HG02759 (cell line): ENCODE results near the gene PLS1.
"Not testable (repeated sequence)": the region's sequence is repeated elsewhere in the genome, so short reads cannot be mapped to it uniquely, and the experiment has no call there.

Experiments
- ATAC-seq: cut with Tn5 transposase; IDR thresholded peaks from one replicate; pipeline ENCODE4 v1.9.1; 2021; ENCODE audit warnings: mild to moderate bottlenecking, moderate library complexity; ENCODE audit not compliant: unreplicated experiment

PLS1 gene

DNA sequence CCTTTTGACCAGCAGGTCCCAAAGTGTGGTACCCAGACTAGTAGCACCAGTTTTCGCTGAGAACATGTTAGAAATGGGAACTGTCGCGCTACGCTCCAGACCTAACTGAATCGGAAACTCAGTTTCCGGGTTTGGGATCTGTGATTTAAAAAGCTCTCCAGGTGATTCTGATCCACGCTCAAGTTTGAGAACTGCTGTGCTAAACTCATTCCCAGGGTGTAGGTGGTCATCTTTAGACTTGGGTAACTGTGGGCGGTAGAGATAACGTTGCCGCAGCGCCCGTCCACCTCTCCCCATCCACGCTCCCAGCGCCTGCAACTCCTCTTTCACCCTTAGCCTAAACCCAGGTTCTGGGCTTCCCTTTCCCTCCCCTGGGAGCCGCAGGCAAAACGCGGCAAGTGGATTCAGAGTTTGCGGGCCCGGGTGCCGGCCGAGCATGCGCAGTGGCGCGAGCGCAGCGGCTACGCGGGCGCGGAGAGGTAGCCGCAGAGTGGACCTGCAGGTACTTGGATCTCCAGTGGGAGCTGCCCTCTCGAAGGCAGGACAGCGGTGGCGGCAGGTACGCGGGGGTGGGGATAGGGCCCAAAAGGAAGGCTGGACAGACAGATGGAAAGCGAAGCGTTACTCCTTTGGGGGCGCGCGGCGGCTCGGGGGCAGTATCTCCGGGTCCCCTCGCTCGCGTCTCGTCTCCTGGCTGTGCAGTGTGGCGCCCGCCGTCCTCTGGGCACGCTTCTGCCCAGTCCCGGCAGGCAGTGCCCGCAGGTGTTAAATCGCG is at the start of gene PLS1:
Gene PLS1 (plus strand): TSS at position 443 of the 775 bp plus-strand sequence. CDS start 67,845 bp downstream, outside the sequence.
- ATAC-seq: peak; percentile 89

DNA sequence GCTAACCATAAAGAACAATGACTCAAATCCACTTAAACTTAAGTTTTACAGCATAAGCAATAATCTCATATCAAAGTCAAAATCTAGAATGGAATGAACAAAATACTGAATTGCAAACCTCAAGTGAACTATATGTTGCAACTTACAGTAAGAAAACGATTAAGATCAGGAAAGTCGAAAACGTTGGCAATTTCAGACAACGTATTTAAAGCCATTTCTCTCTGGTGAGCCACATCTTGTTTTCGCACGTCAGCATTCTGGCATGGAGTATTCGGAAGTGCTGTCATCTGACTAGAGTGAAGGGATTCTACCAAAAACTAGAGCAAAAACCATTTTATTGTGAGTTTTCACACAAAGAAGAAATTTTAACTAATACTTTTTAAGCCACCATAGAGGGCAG is 46.2 kb upstream of the PLS1 start:
- ATAC-seq: no peak

GRCh38 chr3:142552579-142552978 is 43.6 kb upstream of the PLS1 start:
- ATAC-seq: not testable (repeated sequence)

DNA sequence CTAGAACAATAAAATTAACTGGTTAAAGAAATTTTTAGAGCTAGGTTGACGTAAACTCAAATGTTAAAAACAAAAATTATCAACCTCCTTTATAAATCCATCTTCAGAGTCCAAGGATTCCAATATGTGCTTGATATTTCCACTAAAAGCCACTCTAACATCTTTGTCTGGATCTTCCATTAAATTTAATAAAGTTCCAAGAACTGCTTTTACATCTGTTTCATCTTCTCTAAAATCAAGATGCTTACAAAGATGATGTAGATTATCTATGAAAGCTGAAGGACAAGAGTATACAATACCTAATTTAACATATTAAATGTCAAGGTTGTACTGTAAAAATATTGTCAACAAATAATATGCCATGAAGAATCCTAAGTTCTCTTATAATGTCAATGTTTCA is 42.5 kb upstream of the PLS1 start:
- no peak for ATAC-seq

GRCh38 chr3:142560118-142560517 is 36.1 kb upstream of the PLS1 start:
- ATAC-seq: no peak

DNA sequence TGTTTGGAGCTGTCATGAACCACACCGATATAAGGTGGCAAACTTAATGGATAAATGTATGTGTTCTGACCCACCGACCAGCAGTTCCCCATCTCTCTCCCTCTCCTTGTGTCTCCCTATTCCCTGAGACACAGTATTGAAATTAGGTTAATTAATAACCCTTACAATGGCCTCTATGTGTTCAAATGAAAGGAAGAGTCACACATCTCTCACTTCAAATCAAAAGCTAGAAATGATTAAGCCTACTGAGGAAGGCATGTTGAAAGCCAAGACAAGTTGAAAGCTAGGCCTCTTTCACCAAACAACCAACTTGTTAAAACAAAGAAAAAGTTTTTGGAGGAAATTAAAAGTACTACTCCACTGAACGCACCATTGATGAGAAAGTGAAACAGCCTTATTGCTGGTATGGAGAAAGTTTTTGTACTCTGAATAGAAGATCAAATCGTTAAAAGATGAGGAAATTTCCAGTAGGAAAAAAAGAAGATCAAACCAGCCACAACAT is 32.6 kb upstream of the PLS1 start:
- no peak for ATAC-seq

DNA sequence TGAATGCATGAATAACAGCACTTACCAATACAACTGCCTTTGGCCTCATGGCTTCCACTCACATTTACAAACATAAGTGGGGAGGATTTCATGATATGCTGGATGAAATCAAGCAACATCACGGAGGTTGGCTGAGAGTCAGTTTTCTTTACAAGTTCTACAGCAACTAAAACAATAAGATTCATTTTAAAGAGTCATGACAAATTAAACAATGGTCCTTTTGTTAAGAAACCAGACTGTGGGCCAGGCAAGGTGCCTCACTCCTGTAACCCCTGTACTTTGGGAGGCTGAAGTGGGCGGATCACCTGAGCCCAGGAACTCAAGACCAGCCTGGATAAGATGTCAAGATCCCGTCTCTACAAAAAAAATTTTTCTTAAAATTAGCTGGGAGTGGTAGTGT is 30.1 kb upstream of the PLS1 start:
- ATAC-seq: no peak

DNA sequence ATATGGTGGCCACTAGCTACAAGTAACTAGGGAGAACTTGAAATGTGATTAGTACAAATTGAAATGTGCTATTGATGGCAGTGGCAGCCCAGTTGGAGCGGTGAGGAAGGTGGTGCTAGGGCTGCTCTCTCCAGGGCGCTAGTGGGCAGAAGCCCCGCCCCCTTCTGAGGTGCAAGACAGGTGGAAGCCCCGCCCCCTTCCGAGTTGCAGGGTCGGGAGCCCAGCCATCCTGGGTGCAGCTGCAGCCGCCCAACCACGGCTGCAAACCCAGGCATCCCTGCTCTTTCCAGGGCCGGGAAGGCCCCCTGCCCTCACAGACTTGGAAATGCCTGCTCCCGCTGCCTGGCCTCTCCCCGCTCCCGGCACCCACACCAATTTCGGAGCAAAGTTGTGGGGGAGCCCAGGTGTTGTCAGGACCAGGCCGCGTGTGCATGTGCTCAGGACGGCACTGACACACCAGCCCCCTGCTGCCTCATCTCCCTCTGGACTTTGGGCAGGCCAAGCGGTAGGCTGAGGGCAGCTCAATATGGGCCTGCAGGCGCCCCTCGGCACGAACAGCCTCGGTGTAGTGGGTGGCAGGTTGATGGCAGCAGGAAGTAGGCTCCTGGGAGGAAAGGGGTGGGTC is 27.7 kb upstream of the PLS1 start:
- ATAC-seq: no peak

GRCh38 chr3:142569422-142569821 is 26.8 kb upstream of the PLS1 start:
- ATAC-seq: not testable (repeated sequence)

GRCh38 chr3:142574223-142574622 is 22.0 kb upstream of the PLS1 start:
- not testable (repeated sequence) for ATAC-seq

GRCh38 chr3:142574665-142575064 is 21.5 kb upstream of the PLS1 start:
- no peak for ATAC-seq

DNA sequence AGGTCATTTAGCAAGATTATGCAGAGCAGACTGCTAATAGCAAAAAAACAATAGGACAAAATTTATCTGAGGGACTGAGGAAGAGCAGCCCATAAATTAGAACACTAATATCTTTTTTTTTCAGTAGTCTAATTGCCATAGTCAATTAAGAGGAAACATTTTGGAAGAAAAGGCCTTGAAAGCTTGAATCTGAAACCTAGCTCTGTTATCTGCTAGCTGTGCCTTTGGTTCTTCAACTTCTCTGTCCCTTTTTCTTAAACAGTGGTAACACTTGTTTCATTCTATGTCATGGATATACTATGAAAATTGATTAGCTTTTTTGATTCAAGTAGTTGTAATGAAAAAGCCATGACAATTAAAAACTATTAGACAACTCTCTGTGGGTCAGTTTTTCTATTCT is 19.4 kb upstream of the PLS1 start:
- no peak for ATAC-seq

GRCh38 chr3:142577696-142578328 is 18.4 kb upstream of the PLS1 start:
- no peak for ATAC-seq

GRCh38 chr3:142578329-142579223 is 17.6 kb upstream of the PLS1 start, which contains the start of gene ATR:
Gene ATR (minus strand): TSS chr3:142578733. CDS start chr3:142578704, 29 bp downstream.
- ATAC-seq: peak; percentile 96

DNA sequence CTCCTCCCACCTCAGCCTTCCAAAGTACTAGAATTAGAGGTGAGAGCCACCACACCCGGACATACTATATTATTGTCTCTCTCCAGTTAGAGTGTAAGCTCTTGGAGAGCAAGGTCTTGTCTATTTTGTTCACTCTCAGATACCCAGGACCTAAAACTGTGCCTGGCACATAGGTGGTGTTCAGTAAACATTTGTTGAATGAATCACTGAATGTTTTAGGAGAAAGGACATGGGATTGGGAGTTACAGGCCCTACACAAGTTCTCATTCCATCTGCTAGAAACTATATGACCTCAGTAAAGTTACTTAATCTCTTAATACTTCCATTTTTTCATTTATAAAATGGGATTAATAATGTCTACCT is 16.2 kb upstream of the PLS1 start:
- ATAC-seq: no peak

DNA sequence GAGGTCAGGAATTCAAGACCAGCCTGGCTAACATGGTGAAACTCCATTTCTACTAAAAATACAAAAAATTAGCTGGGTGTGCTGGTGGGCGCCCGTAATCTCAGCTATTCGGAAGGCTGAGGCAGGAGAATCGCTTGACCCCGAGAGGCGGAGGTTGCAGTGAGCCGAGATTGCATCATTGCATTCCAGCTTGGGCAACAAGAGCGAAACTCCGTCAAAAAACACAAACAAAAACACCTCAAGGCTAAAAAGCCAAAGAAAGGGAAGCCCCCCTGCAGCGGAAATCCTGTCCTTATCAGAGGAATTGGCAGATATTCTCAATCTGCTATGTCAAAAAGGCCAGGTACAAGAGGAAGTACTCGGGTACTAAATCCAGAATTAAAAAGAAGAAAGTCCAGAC is 15.1 kb upstream of the PLS1 start:
- not testable (repeated sequence) for ATAC-seq

DNA sequence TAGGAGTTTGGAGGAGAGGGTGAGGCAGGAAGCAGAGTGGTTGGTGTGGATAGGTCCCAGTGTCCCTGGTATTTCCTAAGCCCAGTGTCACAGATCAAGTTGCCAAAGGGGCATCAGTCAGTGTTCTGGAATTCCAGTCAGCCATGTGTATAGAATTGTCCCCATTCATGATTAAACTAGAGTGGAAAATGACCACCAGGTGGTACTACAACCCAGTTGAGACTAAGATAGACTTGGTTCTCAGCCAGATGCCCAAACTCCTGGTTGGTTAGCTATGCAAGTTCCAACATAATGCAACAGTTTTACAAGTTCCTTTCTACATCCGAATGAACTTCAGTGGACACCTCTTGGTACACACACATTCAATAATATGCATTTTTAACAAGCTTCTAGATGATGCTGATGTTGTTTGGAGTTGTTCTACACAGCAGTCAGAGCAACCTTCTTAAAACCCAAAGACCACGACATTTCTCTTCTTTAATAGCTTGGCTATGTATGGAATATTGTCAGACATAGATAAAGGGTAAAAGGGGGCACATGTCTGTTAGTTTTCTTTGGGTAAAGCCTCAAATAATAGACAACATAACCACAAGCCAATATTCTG is 9.3 kb upstream of the PLS1 start:
- peak; percentile 75 for ATAC-seq

GRCh38 chr3:142588703-142589102 is 7.5 kb upstream of the PLS1 start:
- ATAC-seq: no peak

DNA sequence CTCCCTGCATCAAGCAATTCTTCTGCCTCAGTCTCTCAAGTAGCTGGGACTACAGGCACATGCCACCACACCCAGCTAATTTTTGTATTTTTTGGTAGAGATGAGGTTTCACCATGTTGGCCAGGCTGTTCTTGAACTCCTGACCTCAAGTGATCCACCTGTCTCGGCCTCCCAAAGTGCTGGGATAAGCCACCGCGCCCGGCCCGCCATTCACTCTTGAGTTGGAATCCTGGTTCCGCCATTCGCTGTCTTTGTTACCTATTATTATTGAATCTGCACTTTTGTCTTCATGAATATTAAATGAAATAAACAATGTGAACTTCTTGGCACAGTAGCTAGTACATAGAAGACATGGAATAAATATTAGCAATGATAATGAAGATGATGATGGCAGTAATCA is 3.9 kb upstream of the PLS1 start:
- ATAC-seq: not testable (repeated sequence)

- ATAC-seq: no peak
These were observed 1.1 kb upstream of the PLS1 start for GRCh38 chr3:142595141-142595540.
